HepG2 (cell line): ENCODE measurements around the gene FAM20C. TPM values are rescaled to one million over a fixed set of nuclear protein-coding genes. Genes with fewer than 3 reads are reported as not detected.

ENCODE experiments used
- ATAC-seq: fragments of 200-7000 bp; cut with Tn5 transposase; 3 replicates; pipeline ENCODE4 v1.9.1; 2020; ENCODE audit warnings: mild to moderate bottlenecking, moderate library complexity
- BruUV-seq: library from RNA; stranded (reverse); fragments of 400-500 nt; replicated peaks from 2 replicates; lab custom pipeline; 2021; lab: Mats Ljungman, UMichigan
- CTCF ChIA-PET: fragments of 300-600 bp; formaldehyde crosslinking; extraction: SDS; loops from one replicate; lab custom pipeline; 2021; ENCODE audit warnings: low total read pairs, inconsistent platforms, low intra/inter-chr PET ratio; lab: Yijun Ruan, JAX
- POLR2A ChIA-PET: fragments of 350-600 bp; sonication (Branson Sonifier 250); formaldehyde crosslinking; loops from one replicate; lab custom pipeline; 2020; ENCODE audit warnings: antibody characterized with exemption, inconsistent platforms; lab: Yijun Ruan, JAX
- DNase-seq: peaks from one replicate; pipeline ENCODE4 v3.0.0-alpha.2; 2015; ENCODE audit warnings: low spot score
- FAIRE-seq: peaks from 3 replicates; lab custom pipeline; 2011; peaks lifted over from hg19 to GRCh38; lab: Jason Lieb, UNC
- H2AFZ ChIP-seq: one replicate; pipeline ENCODE4 v1.6.1; 2011; ENCODE audit warnings: low read length, inconsistent platforms
- H3K27ac ChIP-seq: fragments of 300-600 bp; 3 replicates; pipeline ENCODE4 v1.8.0; 2011; ENCODE audit warnings: mixed run types, mild to moderate bottlenecking, mixed read lengths, low read length, inconsistent platforms; ENCODE audit not compliant: insufficient read depth; ENCODE audit errors: extremely low read length
- H3K27me3 ChIP-seq, 2 experiments: fragments of 200-600 bp in 1 of 2; 2 replicates in 1 of 2; 3 replicates in 1 of 2; pipeline versions ENCODE4 v1.6.0 to v1.8.0; 2011; ENCODE audit warnings: low read length in 2 of 2, mild to moderate bottlenecking in 2 of 2, moderate library complexity in 2 of 2, inconsistent platforms in 1 of 2; ENCODE audit not compliant: insufficient read depth in 2 of 2, control insufficient read depth in 1 of 2
- H3K36me3 ChIP-seq, 2 experiments: fragments of 200-600 bp in 1 of 2; replicated peaks in 1 of 2; 2 replicates in 1 of 2; 3 replicates in 1 of 2; pipeline versions ENCODE4 v1.5.1 to v1.8.0; 2011; ENCODE audit warnings: low read length in 2 of 2, inconsistent platforms in 1 of 2; ENCODE audit not compliant: insufficient read depth in 2 of 2, control insufficient read depth in 1 of 2
- H3K4me1 ChIP-seq: 2 replicates; pipeline ENCODE4 v1.5.1; 2012; ENCODE audit warnings: low read length, inconsistent platforms; ENCODE audit not compliant: insufficient read depth
- H3K4me2 ChIP-seq: 2 replicates; pipeline ENCODE4 v1.6.0; 2011; ENCODE audit warnings: low read depth, low read length, inconsistent platforms
- H3K4me3 ChIP-seq, 3 experiments: fragments of 200-600 bp in 1 of 3; sonication (generic), shearing (Covaris generic) in 1 of 3; replicated peaks in 1 of 3; 2 replicates each; pipeline ENCODE4 v1.5.1; 2011 to 2016; ENCODE audit warnings: low read length in 3 of 3, inconsistent platforms in 2 of 3, low read depth in 2 of 3, mild to moderate bottlenecking in 2 of 3, control low read depth in 1 of 3, mixed read lengths in 1 of 3; ENCODE audit not compliant: insufficient read depth in 1 of 3
- H3K79me2 ChIP-seq: one replicate; pipeline ENCODE4 v1.6.1; 2011; ENCODE audit warnings: low read length, inconsistent platforms; ENCODE audit not compliant: insufficient read depth
- H3K9ac ChIP-seq: 2 replicates; pipeline ENCODE4 v1.6.0; 2011; ENCODE audit warnings: mild to moderate bottlenecking, low read depth, low read length, inconsistent platforms; ENCODE audit not compliant: insufficient read depth
- H3K9me3 ChIP-seq: 2 replicates; pipeline ENCODE4 v1.5.1; 2012; ENCODE audit warnings: mild to moderate bottlenecking, low read length
- H4K20me1 ChIP-seq: 2 replicates; pipeline ENCODE4 v1.6.0; 2011; ENCODE audit warnings: inconsistent platforms, mild to moderate bottlenecking, low read length, moderate library complexity; ENCODE audit not compliant: insufficient read depth
- ARNT2 ChIP-seq: sonication (generic); formaldehyde crosslinking; IDR thresholded peaks from 2 replicates; pipeline ENCODE4 v1.8.0; 2022; ENCODE audit warnings: mild to moderate bottlenecking, low read depth, missing genetic modification reagents, moderate library complexity
- BRD4 ChIP-seq: sonication (generic); formaldehyde crosslinking; IDR thresholded peaks from 2 replicates; pipeline ENCODE4 v1.4.0; 2020; ENCODE audit warnings: missing genetic modification reagents
- NFATC3 ChIP-seq: sonication (generic); formaldehyde crosslinking; IDR thresholded peaks from 2 replicates; pipeline ENCODE4 v1.5.1; 2020; ENCODE audit warnings: mild to moderate bottlenecking, missing genetic modification reagents
- PRDM4 ChIP-seq: sonication (generic); formaldehyde crosslinking; IDR thresholded peaks from 2 replicates; pipeline ENCODE4 v1.9.0; 2021; ENCODE audit warnings: missing genetic modification reagents, borderline replicate concordance
- RAD51 ChIP-seq: fragments of 450-650 bp; IDR thresholded peaks from 2 replicates; pipeline ENCODE4 v1.6.1; 2016; ENCODE audit warnings: borderline replicate concordance
- U2AF2 ChIP-seq: fragments of 200-400 bp; formaldehyde crosslinking; IDR thresholded peaks from 2 replicates; pipeline ENCODE4 v1.6.1; 2017; ENCODE audit warnings: low read depth, mild to moderate bottlenecking, low read length
- ZBTB2 ChIP-seq: sonication (generic); formaldehyde crosslinking; IDR thresholded peaks from 2 replicates; pipeline ENCODE4 v1.8.0; 2022; ENCODE audit warnings: low read depth, missing genetic modification reagents
- ZNF510 ChIP-seq: sonication (generic); formaldehyde crosslinking; IDR thresholded peaks from 2 replicates; pipeline ENCODE4 v1.4.0; 2020; ENCODE audit warnings: low read depth, mild to moderate bottlenecking, missing genetic modification reagents
- ZNF552 ChIP-seq: sonication (generic); formaldehyde crosslinking; IDR thresholded peaks from 2 replicates; pipeline ENCODE4 v1.9.0; 2022; ENCODE audit warnings: missing genetic modification reagents, mild to moderate bottlenecking, borderline replicate concordance
- ZNF75D ChIP-seq: sonication (generic); formaldehyde crosslinking; IDR thresholded peaks from 2 replicates; pipeline ENCODE4 v1.8.1; 2023; ENCODE audit warnings: missing genetic modification reagents, mild to moderate bottlenecking, borderline replicate concordance
- ZNF841 ChIP-seq: sonication (generic); formaldehyde crosslinking; IDR thresholded peaks from 2 replicates; pipeline ENCODE4 v1.8.1; 2023; ENCODE audit warnings: missing genetic modification reagents, borderline replicate concordance
- ZZZ3 ChIP-seq: sonication (generic); formaldehyde crosslinking; IDR thresholded peaks from 2 replicates; pipeline ENCODE4 v1.4.0; 2020; ENCODE audit warnings: missing genetic modification reagents, mild to moderate bottlenecking, borderline replicate concordance
- WGBS: methylation state at CpG from one replicate; pipeline ENCODE4 v1.1.6; 2017; ENCODE audit warnings: low lambda C conversion rate; 5-methylcytosine and 5-hydroxymethylcytosine counted together
- in situ Hi-C: cut with HindIII; loops from 2 replicates; pipeline ENCODE4 v1.10.0; 2017; ENCODE audit warnings: low pct_unique_long_range_greater_than_20kb; ENCODE audit not compliant: extremely low pct_ligation_motif_present
- intact Hi-C: fragments of 100-400 bp; cut with micrococcal nuclease; formaldehyde crosslinking; loops from one replicate; pipeline ENCODE4 v1.10.0; 2022; ENCODE audit not compliant: unreplicated experiment
- polyA plus RNA-seq, 8 experiments: library from polyadenylated mRNA; depleted of rRNA in 3 of 8; stranded (reverse) in 7 of 8; unstranded in 1 of 8; fragments of >200 nt; fragmentation: Illumina TruSeq in 4 of 8; extraction: Trizol in 4 of 8; gene quantifications; 2 replicates each; pipeline versions ENCODE4 v1.2.1 to v1.2.3, GENCODE V29; 2011 to 2016; ENCODE audit warnings: low read depth in 4 of 8, missing spikeins in 1 of 8, mixed read lengths in 1 of 8; ENCODE audit not compliant: insufficient read depth in 1 of 8
- total RNA-seq, 5 experiments: library from RNA; depleted of rRNA; stranded (reverse); fragments of >200 nt; fragmentation: Illumina TruSeq; extraction: Trizol; gene quantifications; 2 replicates each; pipeline ENCODE4 v1.2.3, GENCODE V29; 2016; ENCODE audit warnings: low read depth in 1 of 5
- TF ChIP-seq, protein P1 (sequence below): IDR thresholded peaks from 2 replicates; pipeline ENCODE4 v1.6.1; 2016; ENCODE audit warnings: control low read depth

The FAM20C gene
- total and polyA plus RNA-seq, 2 of the 13 experiments (the other 11 are each of a cell fraction or from before 2014, with no cell fraction given), result 11.9 to 19.9 TPM

DNA sequence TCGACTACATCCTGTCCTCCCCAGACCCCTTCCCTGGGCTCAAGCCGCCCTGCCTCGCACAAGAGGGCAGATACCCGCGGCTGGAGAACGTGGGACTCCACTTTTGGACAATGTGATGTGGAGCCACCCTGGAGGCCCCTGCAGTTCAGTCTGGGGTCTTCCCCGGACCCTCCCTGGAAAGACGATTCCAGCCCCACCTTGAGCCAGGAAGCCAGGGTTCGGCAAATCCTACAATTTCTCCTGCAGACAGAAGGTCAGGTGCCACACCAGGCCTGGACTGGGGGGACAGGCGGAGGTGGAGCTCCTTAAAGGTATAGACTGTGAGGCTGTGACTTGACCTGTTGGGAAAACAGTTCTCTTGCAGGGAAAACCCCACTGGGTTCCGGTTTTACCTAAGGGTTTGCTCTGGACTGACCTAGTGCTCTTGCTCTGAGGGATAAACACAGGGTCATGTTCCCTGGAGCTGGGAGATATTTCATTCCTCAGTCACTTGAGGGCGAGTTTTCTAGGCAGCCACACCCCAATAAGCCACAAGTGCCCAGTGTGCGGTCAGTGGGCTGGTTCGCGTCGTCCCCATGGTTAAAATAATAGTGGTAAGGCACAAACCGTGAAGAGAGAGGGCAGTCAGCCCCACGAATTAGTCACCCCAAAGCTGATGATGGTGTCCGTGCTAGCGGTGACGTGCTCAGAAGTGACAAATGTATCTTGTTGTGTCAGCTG is 99.2 kb downstream of the FAM20C start:
- Histone ChIP-seq H3K9me3 (no peaks in the 10 kb centered on the region), H3K4me3 (no peak overlapping the region), H3K27me3 (peaks cover 3 to 15% of the 10 kb centered on the region in 2 experiments; a peak in 4 of 5 replicates), H3K27ac (no peak overlapping the region), H3K79me2 (no peaks in the 10 kb centered on the region), H4K20me1 (no peaks in the 10 kb centered on the region), H3K4me1 (peaks cover 34% of the 10 kb centered on the region)
- in situ Hi-C loops, result no loop called here
- BruUV-seq, result no TSS peak
- ATAC-seq, result no peak
- TF ChIP-seq ZZZ3 (CRISPR knock-in tag) (no peak), U2AF2 (no peak), ZNF510 (CRISPR knock-in tag) (no peak), ZNF841 (CRISPR knock-in tag) (no peak), BRD4 (no peak), ZNF75D (CRISPR knock-in tag) (no peak)
- TF ChIP-seq, all 625 proteins: peak for 0
- DNase-seq (no peak), FAIRE-seq (no peak)
- ChIA-PET CTCF (no interaction called here), POLR2A (interaction anchor here (1.0 kb wide), 1 partner anchor 666 kb away, joined by 3 read pairs; no protein-coding TSS in a partner anchor)
- Histone ChIP-seq H3K9ac (no peak overlapping the region), H3K36me3 (no peaks in the 10 kb centered on the region), H3K4me2 (no peak overlapping the region), H2AFZ (no peak overlapping the region)
- intact Hi-C loops, result no loop called here
- WGBS, result 56% methylated on average over 14 of the region's 21 CpGs

GRCh38 chr7:292226-292625 is 99.9 kb downstream of the FAM20C start:
- ChIA-PET CTCF (no interaction called here), POLR2A (no interaction called here)
- no peaks in the 10 kb centered on the region for H3K9me3 ChIP-seq
- no peaks in the 10 kb centered on the region for H3K79me2 ChIP-seq
- intact Hi-C loops (no loop called here), in situ Hi-C loops (no loop called here)
- H3K4me3 ChIP-seq, result no peak overlapping the region
- no peak for DNase-seq
- ATAC-seq, result no peak
- H3K36me3 ChIP-seq, result no peaks in the 10 kb centered on the region
- WGBS, result 77% methylated on average over 7 of the region's 7 CpGs
- no peak overlapping the region for H2AFZ ChIP-seq
- H3K27me3 ChIP-seq, result peaks cover 3 to 12% of the 10 kb centered on the region in 2 experiments; a peak in 3 of 5 replicates
- H3K9ac ChIP-seq, result no peak overlapping the region
- no TSS peak for BruUV-seq
- no peak for FAIRE-seq
- H3K4me2 ChIP-seq, result no peak overlapping the region
- H3K27ac ChIP-seq, result no peak overlapping the region
- H3K4me1 ChIP-seq, result peaks cover 33% of the 10 kb centered on the region
- H4K20me1 ChIP-seq, result no peaks in the 10 kb centered on the region
- TF ChIP-seq ZNF552 (CRISPR knock-in tag) (no peak), ZBTB2 (CRISPR knock-in tag) (no peak), PRDM4 (no peak), ARNT2 (CRISPR knock-in tag) (no peak), NFATC3 (no peak), RAD51 (no peak)
- TF ChIP-seq, protein P1, sequence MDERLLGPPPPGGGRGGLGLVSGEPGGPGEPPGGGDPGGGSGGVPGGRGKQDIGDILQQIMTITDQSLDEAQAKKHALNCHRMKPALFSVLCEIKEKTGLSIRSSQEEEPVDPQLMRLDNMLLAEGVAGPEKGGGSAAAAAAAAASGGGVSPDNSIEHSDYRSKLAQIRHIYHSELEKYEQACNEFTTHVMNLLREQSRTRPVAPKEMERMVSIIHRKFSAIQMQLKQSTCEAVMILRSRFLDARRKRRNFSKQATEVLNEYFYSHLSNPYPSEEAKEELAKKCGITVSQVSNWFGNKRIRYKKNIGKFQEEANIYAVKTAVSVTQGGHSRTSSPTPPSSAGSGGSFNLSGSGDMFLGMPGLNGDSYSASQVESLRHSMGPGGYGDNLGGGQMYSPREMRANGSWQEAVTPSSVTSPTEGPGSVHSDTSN (CRISPR knock-in tag), result no peak
